B cell (primary cell): Measurements from ENCODE around the gene GPR27. TPM values are rescaled to one million over a fixed set of nuclear protein-coding genes. Genes with fewer than 3 reads are reported as not detected.

Source experiments
- ATAC-seq: fragments of 200-7000 bp; cut with Tn5 transposase; one replicate; pipeline ENCODE4 v1.10.0; 2021; ENCODE audit warnings: low read depth, mild to moderate bottlenecking, moderate number of reproducible peaks, moderate library complexity
- CTCF ChIA-PET: fragments of 350-600 bp; sonication (Branson Sonifier 250); formaldehyde crosslinking; loops from one replicate; lab custom pipeline; 2021; ENCODE audit warnings: antibody characterized with exemption, inconsistent platforms; lab: Charles Lee
- POLR2A ChIA-PET: fragments of 350-600 bp; sonication (Branson Sonifier 250); formaldehyde crosslinking; loops from one replicate; lab custom pipeline; 2021; ENCODE audit warnings: antibody characterized with exemption; lab: Charles Lee
- DNase-seq: peaks from one replicate; pipeline ENCODE4 v3.0.0; 2013
- H2AFZ ChIP-seq: 2 replicates; pipeline ENCODE4 v1.6.1; 2012; ENCODE audit warnings: mild to moderate bottlenecking, low read depth, low read length; ENCODE audit not compliant: insufficient read depth, poor library complexity, severe bottlenecking
- H3K27ac ChIP-seq, 2 donors: 1 replicate in 1 of 2; 2 replicates in 1 of 2; pipeline ENCODE4 v1.5.1; 2012 to 2013; ENCODE audit warnings: low read length in 2 of 2, mild to moderate bottlenecking in 2 of 2, moderate library complexity in 1 of 2
- H3K27me3 ChIP-seq, 4 experiments: fragments of 200-600 bp in 1 of 4; sonication (generic) in 1 of 4; replicated peaks in 1 of 4; 1 replicate in 2 of 4; 2 replicates in 2 of 4; pipeline versions ENCODE4 v1.6.1 to v1.7.0; 2013 to 2016; ENCODE audit warnings: low read length in 3 of 4, mild to moderate bottlenecking in 2 of 4, mixed read lengths in 1 of 4, moderate library complexity in 1 of 4; ENCODE audit not compliant: insufficient read depth in 4 of 4, control insufficient read depth in 3 of 4; ENCODE audit errors: control extremely low read depth in 1 of 4
- H3K36me3 ChIP-seq, 2 experiments: replicated peaks in 1 of 2; 1 replicate in 1 of 2; 2 replicates in 1 of 2; pipeline versions ENCODE4 v1.6.1 to v1.7.1; 2013; ENCODE audit warnings: low read length in 1 of 2; ENCODE audit not compliant: insufficient read depth in 2 of 2, control insufficient read depth in 1 of 2; ENCODE audit errors: control extremely low read depth in 1 of 2, extremely low read depth in 1 of 2
- H3K4me1 ChIP-seq, 2 donors: fragments of 200-600 bp in 1 of 2; sonication (generic) in 1 of 2; 1 replicate in 1 of 2; 2 replicates in 1 of 2; pipeline versions ENCODE4 v1.5.1 to v1.6.1; 2013 to 2017; ENCODE audit warnings: low read length in 2 of 2; ENCODE audit not compliant: control insufficient read depth in 2 of 2, insufficient read depth in 2 of 2
- H3K4me2 ChIP-seq: replicated peaks from 2 replicates; pipeline ENCODE3; 2012; ENCODE audit warnings: mild to moderate bottlenecking, low read depth, low read length; ENCODE audit not compliant: poor library complexity, severe bottlenecking
- H3K4me3 ChIP-seq, 5 experiments: fragments of 200-600 bp in 1 of 5; sonication (generic) in 1 of 5; 1 replicate in 3 of 5; 2 replicates in 2 of 5; pipeline versions ENCODE4 v1.5.1 to v1.7.0; 2011 to 2016; ENCODE audit warnings: low read length in 4 of 5, mild to moderate bottlenecking in 4 of 5, low read depth in 2 of 5, control low read depth in 1 of 5, moderate library complexity in 1 of 5; ENCODE audit not compliant: insufficient read depth in 1 of 5; ENCODE audit errors: control extremely low read depth in 1 of 5, extremely low read depth in 1 of 5
- H3K79me2 ChIP-seq: fragments of 200-600 bp; sonication (generic); one replicate; pipeline ENCODE4 v1.6.0; 2016; ENCODE audit warnings: low read length; ENCODE audit not compliant: control insufficient read depth, insufficient read depth
- H3K9ac ChIP-seq: fragments of 200-600 bp; sonication (generic); 2 replicates; pipeline ENCODE4 v1.6.1; 2017; ENCODE audit warnings: mild to moderate bottlenecking, low read length, moderate library complexity
- H3K9me3 ChIP-seq, 3 donors: one replicate each; pipeline versions ENCODE4 v1.6.1 to v1.7.1; 2013; ENCODE audit warnings: low read length in 2 of 3; ENCODE audit not compliant: control insufficient read depth in 2 of 3, insufficient read depth in 1 of 3; ENCODE audit errors: control extremely low read depth in 1 of 3
- H4K20me1 ChIP-seq: 2 replicates; pipeline ENCODE4 v1.6.0; 2012; ENCODE audit warnings: mild to moderate bottlenecking, low read length; ENCODE audit not compliant: insufficient read depth, control insufficient read depth, poor library complexity, severe bottlenecking
- H3K27ac Mint-ChIP-seq: one replicate; pipeline ENCODE4 v1.8.0; 2021; ENCODE audit warnings: mixed read lengths
- H3K27me3 Mint-ChIP-seq: one replicate; pipeline ENCODE4 v1.8.0; 2021; ENCODE audit warnings: mixed read lengths
- H3K4me1 Mint-ChIP-seq: one replicate; pipeline ENCODE4 v1.8.0; 2021; ENCODE audit warnings: mixed read lengths
- H3K4me3 Mint-ChIP-seq: one replicate; pipeline ENCODE4 v1.8.0; 2021; ENCODE audit warnings: mixed read lengths
- H3K9me3 Mint-ChIP-seq: one replicate; pipeline ENCODE4 v1.8.0; 2022; ENCODE audit warnings: mixed read lengths; ENCODE audit not compliant: insufficient read depth
- EZH2 ChIP-seq: IDR thresholded peaks from 2 replicates; pipeline ENCODE4 v1.6.1; 2012; ENCODE audit warnings: borderline replicate concordance, low read depth, mild to moderate bottlenecking, moderate library complexity, low read length; ENCODE audit not compliant: insufficient read depth, poor library complexity, severe bottlenecking
- WGBS: methylation state at CpG from one replicate; pipeline ENCODE4 v1.1.5; 2013; ENCODE audit warnings: missing lambda C conversion rate; ENCODE audit not compliant: insufficient coverage; 5-methylcytosine and 5-hydroxymethylcytosine counted together
- intact Hi-C: fragments of 100-400 bp; cut with micrococcal nuclease; formaldehyde crosslinking; loops from one replicate; pipeline ENCODE4 v1.10.0; 2022
- polyA plus RNA-seq: library from polyadenylated mRNA; depleted of rRNA; stranded (reverse); fragments of >200 nt; gene quantifications from 2 replicates; pipeline ENCODE4 v1.2.3, GENCODE V29; 2012
- total RNA-seq, 2 donors: library from RNA; stranded (reverse); fragments of 120-200 nt in 1 of 2; gene quantifications; 1 replicate in 1 of 2; 2 replicates in 1 of 2; pipeline versions ENCODE4 v1.2.3 to v1.2.4, GENCODE V29; 2013 to 2022
- TF ChIP-seq, protein P1 (sequence below): fragments of 200-600 bp; IDR thresholded peaks from one replicate; pipeline ENCODE4 v1.8.0; 2022; ENCODE audit warnings: antibody characterized with exemption, mild to moderate bottlenecking

The GPR27 gene
- total and polyA plus RNA-seq, 2 donors (not counting 1 experiment from before 2014, with no cell fraction given), result 0.04 TPM; not detected in 1

DNA sequence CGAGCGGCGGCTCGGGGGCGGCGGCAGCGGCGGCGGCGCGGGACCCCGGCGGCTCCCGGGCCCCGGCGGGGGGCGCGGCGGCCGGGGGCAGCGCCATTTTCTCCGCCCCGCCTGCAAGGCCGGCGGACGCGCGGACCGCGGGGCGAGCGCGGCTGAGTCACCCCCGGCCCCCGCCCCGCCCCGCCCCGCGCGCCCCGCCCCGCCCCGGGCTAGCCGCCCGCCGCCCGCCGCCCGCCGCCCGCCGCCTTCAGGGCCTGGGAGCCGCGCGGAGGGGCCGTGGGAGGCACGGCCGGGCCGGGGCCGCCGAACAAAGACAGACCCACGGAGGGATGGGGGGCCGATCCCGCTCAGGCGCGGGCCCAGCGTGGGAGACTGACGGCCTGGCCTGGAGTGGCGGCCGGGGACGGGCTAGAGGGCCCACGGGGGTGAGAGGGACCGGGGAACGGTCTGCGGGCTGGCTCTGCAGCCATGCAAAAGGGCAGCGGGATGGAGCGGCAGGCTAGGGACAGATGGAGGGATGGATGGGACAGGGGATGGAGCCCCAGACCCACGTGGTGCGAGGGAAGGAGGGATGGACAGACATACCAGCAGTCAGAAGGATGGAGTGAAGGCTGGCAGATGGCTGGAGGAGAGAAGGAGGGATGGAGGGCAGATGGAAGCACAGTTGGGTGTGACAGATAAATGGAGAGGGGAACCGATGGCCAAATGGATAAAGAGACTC lies 28.2 kb upstream of the GPR27 start, which contains the start of gene EIF4E3:
TSS of gene EIF4E3 (minus strand) at position 132 of the 721 bp plus-strand sequence. CDS start at position 97, 35 bp downstream.
- ATAC-seq, result peak; percentile 73
- Histone ChIP-seq H3K4me2 (peak within 1 kb of the TSS; percentile 97), H3K9me3 (no peaks in the 10 kb centered on the region), H3K4me1 (peaks cover 29% of the 10 kb centered on the region in 2 donors), H3K27me3 (peaks cover 0 to 27% (median 0%) of the 10 kb centered on the region in 4 experiments), H3K9ac (peak within 1 kb of the TSS; percentile 70), H3K36me3 (no peaks in the 10 kb centered on the region), H2AFZ (peak within 1 kb of the TSS; percentile 94), H4K20me1 (no peaks in the 10 kb centered on the region), H3K79me2 (no peaks in the 10 kb centered on the region), H3K27ac (no peak within 1 kb of the TSS), H3K4me3 (peak within 1 kb of the TSS; percentile 59 to 71 (median 68))
- WGBS, result 4% methylated on average over 80 of the region's 80 CpGs
- ChIA-PET CTCF (interaction anchor here (3.0 kb wide), 1 partner anchor 13 kb away, joined by 22 read pairs; no protein-coding TSS in a partner anchor), POLR2A (no interaction called here)
- H3K4me3 Mint-ChIP-seq, result peak within 1 kb of the TSS; percentile 82
- TF ChIP-seq, protein P1, sequence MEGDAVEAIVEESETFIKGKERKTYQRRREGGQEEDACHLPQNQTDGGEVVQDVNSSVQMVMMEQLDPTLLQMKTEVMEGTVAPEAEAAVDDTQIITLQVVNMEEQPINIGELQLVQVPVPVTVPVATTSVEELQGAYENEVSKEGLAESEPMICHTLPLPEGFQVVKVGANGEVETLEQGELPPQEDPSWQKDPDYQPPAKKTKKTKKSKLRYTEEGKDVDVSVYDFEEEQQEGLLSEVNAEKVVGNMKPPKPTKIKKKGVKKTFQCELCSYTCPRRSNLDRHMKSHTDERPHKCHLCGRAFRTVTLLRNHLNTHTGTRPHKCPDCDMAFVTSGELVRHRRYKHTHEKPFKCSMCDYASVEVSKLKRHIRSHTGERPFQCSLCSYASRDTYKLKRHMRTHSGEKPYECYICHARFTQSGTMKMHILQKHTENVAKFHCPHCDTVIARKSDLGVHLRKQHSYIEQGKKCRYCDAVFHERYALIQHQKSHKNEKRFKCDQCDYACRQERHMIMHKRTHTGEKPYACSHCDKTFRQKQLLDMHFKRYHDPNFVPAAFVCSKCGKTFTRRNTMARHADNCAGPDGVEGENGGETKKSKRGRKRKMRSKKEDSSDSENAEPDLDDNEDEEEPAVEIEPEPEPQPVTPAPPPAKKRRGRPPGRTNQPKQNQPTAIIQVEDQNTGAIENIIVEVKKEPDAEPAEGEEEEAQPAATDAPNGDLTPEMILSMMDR, result no peak
- no peak for TF ChIP-seq EZH2
- peaks cover 43% of the 10 kb centered on the region for H3K4me1 Mint-ChIP-seq
- peak; percentile 51 for DNase-seq
- intact Hi-C loops, result loop anchor here (10.0 kb wide), 2 partner anchors 379 to 1269 kb away; partner anchors contain the start of gene PPP4R2
- H3K27ac Mint-ChIP-seq, result peak within 1 kb of the TSS; percentile 43
- peaks cover 8% of the 10 kb centered on the region for H3K27me3 Mint-ChIP-seq
- H3K9me3 Mint-ChIP-seq, result no peaks in the 10 kb centered on the region

DNA sequence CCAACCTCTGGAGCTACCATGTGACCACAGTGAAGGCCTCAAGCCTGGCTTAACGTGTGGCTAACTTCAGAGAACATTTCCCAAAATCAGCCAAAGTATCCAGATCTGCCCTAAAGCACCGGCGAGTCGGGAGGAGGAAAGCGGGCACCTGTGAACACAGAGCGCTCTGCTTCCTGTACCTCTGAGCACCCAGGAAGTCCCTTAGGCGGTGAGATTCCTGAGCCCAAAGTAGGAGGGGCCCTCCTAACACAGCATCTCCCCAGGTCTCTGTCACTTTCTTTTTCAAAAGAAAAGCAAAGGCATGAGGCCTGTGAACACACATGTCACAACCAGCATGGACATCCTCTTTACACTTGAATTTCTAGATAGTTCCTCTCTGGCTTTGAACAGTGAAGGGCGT lies 27.5 kb upstream of the GPR27 start:
- Histone ChIP-seq H2AFZ (peak overlapping the region; percentile 94), H3K27ac (no peak overlapping the region), H3K9me3 (no peaks in the 10 kb centered on the region), H3K4me2 (peak overlapping the region; percentile 92), H3K9ac (peak overlapping the region; percentile 64), H3K36me3 (no peaks in the 10 kb centered on the region), H3K79me2 (no peaks in the 10 kb centered on the region), H3K4me1 (peaks cover 29% of the 10 kb centered on the region in 2 donors), H3K27me3 (peaks cover 0 to 25% (median 0%) of the 10 kb centered on the region in 4 experiments), H3K4me3 (peak overlapping the region in 3 of 5 experiments; percentile 36 to 64 (median 59)), H4K20me1 (no peaks in the 10 kb centered on the region)
- Mint-ChIP-seq H3K4me1 (peaks cover 43% of the 10 kb centered on the region), H3K27ac (peak overlapping the region; percentile 43), H3K4me3 (peak overlapping the region; percentile 75), H3K9me3 (no peaks in the 10 kb centered on the region), H3K27me3 (peaks cover 4% of the 10 kb centered on the region)
- WGBS, result 42% methylated on average over 8 of the region's 8 CpGs
- CTCF ChIA-PET, result interaction anchor here (7.9 kb wide), 1 partner anchor 1095 kb away, joined by 120 read pairs; no protein-coding TSS in a partner anchor
- TF ChIP-seq, protein P1, result no peak
- no peak for TF ChIP-seq EZH2
- intact Hi-C loops, result loop anchor here (10.0 kb wide), 2 partner anchors 379 to 1269 kb away; partner anchors contain the start of gene PPP4R2
- POLR2A ChIA-PET, result no interaction called here
- ATAC-seq (no peak), DNase-seq (peak; percentile 22)
